Large intestine (tissue), 3 donors: ENCODE measurements around the gene TUBGCP3. TPM values are rescaled to one million over a fixed set of nuclear protein-coding genes. Genes with fewer than 3 reads are reported as not detected.

ENCODE experiments used
- DNase-seq, 2 donors: peaks; one replicate each; pipeline versions ENCODE4 v3.0.0 to v3.0.0-alpha.2; 2013
- H3K27ac ChIP-seq: one replicate; pipeline ENCODE4 v1.5.1; 2013; ENCODE audit warnings: low read length
- H3K27me3 ChIP-seq: 2 replicates; pipeline ENCODE4 v1.6.1; 2013; ENCODE audit warnings: low read length; ENCODE audit not compliant: control insufficient read depth, insufficient read depth
- H3K36me3 ChIP-seq: 2 replicates; pipeline ENCODE4 v1.6.1; 2013; ENCODE audit warnings: low read length; ENCODE audit not compliant: control insufficient read depth, insufficient read depth
- H3K4me1 ChIP-seq: one replicate; pipeline ENCODE4 v1.6.1; 2013; ENCODE audit warnings: low read length; ENCODE audit not compliant: control insufficient read depth, insufficient read depth
- H3K4me3 ChIP-seq: one replicate; pipeline ENCODE4 v1.5.1; 2013; ENCODE audit warnings: low read length
- H3K9me3 ChIP-seq: one replicate; pipeline ENCODE4 v1.6.1; 2013; ENCODE audit warnings: mild to moderate bottlenecking, low read depth, low read length, moderate library complexity; ENCODE audit not compliant: control insufficient read depth
- WGBS: methylation state at CpG from one replicate; pipeline ENCODE4 v1.1.5; 2013; ENCODE audit warnings: low lambda C conversion rate; ENCODE audit not compliant: insufficient coverage; 5-methylcytosine and 5-hydroxymethylcytosine counted together
- polyA plus RNA-seq: library from polyadenylated mRNA; unstranded; fragments of 120-200 nt; gene quantifications from one replicate; pipeline ENCODE4 v1.2.1, GENCODE V29; 2013

Gene TUBGCP3
- polyA plus RNA-seq, 1 donor = 23.5 TPM

DNA sequence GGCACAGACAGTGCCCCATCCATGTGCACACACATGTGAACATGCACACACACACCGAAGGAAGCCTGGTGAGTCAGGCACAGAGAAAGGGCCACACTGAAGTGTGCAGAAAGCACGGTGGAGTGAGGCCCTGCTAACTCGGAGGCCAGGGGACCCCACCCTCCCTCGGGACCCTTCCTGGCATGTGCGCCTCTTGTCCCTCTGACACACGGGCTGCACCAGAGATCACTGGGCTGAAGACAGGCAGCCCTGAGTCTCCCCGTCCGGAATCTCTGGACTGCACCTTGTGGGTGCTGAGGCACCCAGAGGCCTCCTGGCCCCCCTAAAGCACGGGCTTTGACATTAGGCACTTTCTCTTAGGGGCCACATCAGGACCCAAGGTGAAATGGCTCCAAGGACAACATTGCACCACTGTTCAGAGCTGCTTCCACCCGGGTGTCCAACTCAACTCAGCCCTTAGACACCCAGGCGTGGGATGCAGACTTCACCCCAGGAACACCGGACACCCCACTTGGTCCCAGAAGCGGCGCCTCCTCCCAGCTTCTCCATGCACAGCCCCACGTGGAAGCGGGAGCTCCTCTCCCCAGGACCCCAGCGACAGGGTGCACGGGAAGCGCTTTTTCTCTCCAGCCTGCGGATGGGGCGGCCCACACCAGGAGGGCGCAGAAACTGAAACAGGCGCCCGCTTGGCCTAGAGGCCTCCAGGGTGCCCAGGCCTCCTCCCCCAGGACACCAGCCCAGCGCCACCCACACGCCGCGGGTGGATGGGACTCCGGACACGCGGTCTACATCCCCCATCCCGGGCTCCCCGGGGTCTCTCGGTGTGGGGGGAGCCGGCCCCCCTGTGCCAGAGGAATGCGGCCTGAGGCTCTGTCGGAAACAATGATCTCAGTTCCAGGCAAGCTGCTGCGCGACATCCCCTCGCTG lies 121.6 kb downstream of the TUBGCP3 start:
- Histone ChIP-seq H3K9me3 (peaks cover 7% of the 10 kb centered on the region), H3K36me3 (no peaks in the 10 kb centered on the region), H3K4me3 (no peak overlapping the region), H3K4me1 (no peaks in the 10 kb centered on the region), H3K27me3 (no peaks in the 10 kb centered on the region), H3K27ac (no peak overlapping the region)
- no peak for DNase-seq
- WGBS = no CpG with 5 or more reads among the region's 40 CpGs

- Histone ChIP-seq H3K36me3 (no peaks in the 10 kb centered on the region), H3K27ac (no peak overlapping the region), H3K4me3 (no peak overlapping the region), H3K9me3 (peaks cover 7% of the 10 kb centered on the region), H3K27me3 (no peaks in the 10 kb centered on the region), H3K4me1 (no peaks in the 10 kb centered on the region)
- WGBS = no CpG with 5 or more reads among the region's 35 CpGs
- no peak for DNase-seq
These were observed 122.5 kb downstream of the TUBGCP3 start for GRCh38 chr13:112465251-112466131.

GRCh38 chr13:112464720-112465119 lies 123.2 kb downstream of the TUBGCP3 start:
- no peaks in the 10 kb centered on the region for H3K4me1 ChIP-seq
- H3K4me3 ChIP-seq = no peak overlapping the region
- H3K9me3 ChIP-seq = peaks cover 7% of the 10 kb centered on the region
- H3K27me3 ChIP-seq = no peaks in the 10 kb centered on the region
- H3K36me3 ChIP-seq = no peaks in the 10 kb centered on the region
- DNase-seq = no peak
- WGBS = no CpG with 5 or more reads among the region's 14 CpGs
- H3K27ac ChIP-seq = no peak overlapping the region

DNA sequence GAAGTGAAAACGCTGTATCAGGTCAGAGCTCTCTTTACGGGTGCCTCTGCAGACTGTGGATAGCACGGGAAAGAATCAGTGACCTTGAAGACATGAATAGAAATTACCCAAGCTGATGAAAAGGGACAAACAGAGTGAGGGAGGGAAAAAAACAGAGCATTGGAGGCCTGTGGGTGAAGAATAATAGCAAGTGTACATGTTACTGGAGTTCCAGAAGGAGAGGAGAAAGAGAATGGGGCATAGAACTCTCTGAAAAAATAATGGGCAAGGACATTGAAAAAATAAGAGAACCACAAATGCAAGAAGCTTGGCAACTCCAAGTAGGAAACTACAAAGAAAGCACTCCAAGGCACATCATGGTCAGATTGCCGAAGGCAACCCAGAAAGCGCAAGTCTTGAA lies 125.5 kb downstream of the TUBGCP3 start:
- peaks cover 7% of the 10 kb centered on the region for H3K9me3 ChIP-seq
- DNase-seq = no peak
- H3K4me1 ChIP-seq = no peaks in the 10 kb centered on the region
- H3K27me3 ChIP-seq = no peaks in the 10 kb centered on the region
- no peak overlapping the region for H3K27ac ChIP-seq
- no peaks in the 10 kb centered on the region for H3K36me3 ChIP-seq
- no peak overlapping the region for H3K4me3 ChIP-seq
- WGBS = 100% methylated on average over 1 of the region's 5 CpGs

DNA sequence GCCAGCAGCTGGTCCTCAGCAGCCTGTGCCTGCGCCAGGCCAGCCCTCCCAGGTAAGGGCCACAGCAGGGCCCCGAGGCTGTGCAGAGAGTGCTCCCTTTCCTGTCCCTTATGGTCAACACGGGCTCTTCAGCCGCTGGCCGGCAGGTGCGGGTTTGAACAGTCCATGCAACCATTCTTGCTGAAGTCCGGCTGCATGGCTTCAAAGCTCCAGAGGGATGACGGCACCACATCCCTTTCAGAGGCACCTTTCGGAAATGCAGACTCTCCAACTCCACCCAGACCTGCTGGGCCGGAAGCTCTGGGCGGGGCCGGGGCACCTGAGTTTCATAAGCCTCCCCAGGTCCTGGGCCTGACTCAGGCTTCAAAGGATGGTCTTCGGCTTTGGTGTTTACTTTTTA lies 130.5 kb downstream of the TUBGCP3 start:
- no peak overlapping the region for H3K27ac ChIP-seq
- H3K4me1 ChIP-seq = no peaks in the 10 kb centered on the region
- H3K9me3 ChIP-seq = peaks cover 3% of the 10 kb centered on the region
- no peaks in the 10 kb centered on the region for H3K27me3 ChIP-seq
- H3K36me3 ChIP-seq = no peaks in the 10 kb centered on the region
- no peak overlapping the region for H3K4me3 ChIP-seq
- WGBS = no CpG with 5 or more reads among the region's 13 CpGs
- DNase-seq = no peak

GRCh38 chr13:112457081-112457480 lies 130.9 kb downstream of the TUBGCP3 start:
- Histone ChIP-seq H3K36me3 (no peaks in the 10 kb centered on the region), H3K27ac (no peak overlapping the region), H3K27me3 (no peaks in the 10 kb centered on the region), H3K9me3 (peaks cover 3% of the 10 kb centered on the region), H3K4me3 (no peak overlapping the region), H3K4me1 (no peaks in the 10 kb centered on the region)
- no peak for DNase-seq
- 84% methylated on average over 3 of the region's 9 CpGs for WGBS

DNA sequence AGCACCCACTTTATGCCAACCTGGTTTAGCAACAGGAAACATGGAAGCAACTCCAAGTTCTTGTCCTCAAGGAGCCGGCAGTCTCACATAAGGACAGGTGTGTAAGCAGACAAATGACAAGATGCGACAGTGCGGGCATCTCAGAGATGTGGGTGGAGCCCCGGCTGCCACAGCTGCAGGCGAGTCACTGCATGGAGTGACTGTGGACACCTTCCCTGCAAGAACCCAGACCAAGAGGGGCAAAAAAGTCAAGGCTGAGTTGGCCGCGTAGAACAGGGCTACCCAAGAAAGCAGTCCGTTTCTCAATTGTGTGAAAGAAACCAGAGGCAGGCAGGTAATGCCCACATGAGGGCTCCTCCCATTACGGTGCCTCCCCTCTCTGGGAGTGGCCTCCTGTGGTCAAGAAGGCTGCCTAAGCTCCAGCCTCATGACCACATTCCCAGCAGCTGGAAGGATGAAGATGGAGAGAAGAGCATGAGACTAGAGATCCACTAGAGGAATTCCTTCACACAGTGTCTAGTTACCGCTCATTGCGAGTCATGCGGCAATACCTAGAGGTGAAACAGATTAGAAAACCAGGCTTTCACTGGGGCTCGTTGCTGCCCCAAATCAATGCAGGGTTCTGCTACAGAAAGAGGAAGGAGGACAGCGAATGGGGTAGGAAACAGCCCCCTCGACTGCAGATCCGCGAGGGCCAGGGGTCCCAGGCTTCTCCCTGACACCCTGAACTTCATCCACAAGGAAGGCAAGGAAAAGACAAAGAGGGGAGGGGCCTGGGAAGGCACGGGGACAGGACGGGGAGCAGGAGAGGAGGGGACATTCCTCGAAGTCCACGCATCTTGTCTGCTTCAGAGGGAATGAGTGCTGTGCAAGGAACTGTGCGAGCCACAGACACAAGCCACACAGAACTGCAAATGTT lies 131.6 kb downstream of the TUBGCP3 start:
- Histone ChIP-seq H3K9me3 (no peaks in the 10 kb centered on the region), H3K4me1 (no peaks in the 10 kb centered on the region), H3K4me3 (no peak overlapping the region), H3K36me3 (no peaks in the 10 kb centered on the region), H3K27ac (no peak overlapping the region), H3K27me3 (no peaks in the 10 kb centered on the region)
- no peak for DNase-seq
- 100% methylated on average over 1 of the region's 22 CpGs for WGBS

DNA sequence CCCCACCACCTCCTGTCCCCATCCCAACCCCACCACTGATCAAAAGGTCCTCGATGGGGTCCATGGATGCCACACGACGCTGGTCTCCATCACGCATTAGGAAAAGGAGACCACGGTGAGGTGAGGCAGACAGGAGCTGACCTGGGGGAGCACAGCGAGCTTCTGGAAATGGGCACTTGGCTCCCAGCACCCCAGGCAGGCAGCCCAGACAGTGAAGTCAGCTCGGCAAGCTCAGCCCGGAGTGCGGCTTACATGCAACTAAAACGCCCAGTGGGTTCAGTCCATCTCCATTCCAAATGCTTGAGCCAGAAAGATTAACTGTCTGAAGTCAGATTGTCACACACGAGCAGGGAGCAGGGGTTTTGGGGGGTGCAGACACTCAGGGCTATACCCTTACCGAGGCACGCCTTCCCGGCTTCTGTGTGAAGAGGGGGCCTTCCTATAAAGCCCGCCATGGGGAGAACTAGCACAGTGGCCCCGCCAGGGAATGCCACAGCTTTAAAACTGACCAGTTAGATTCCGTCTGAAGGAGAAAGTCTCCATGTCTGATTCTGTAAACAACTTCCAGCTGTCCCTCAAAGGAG lies 132.4 kb downstream of the TUBGCP3 start:
- Histone ChIP-seq H3K4me3 (no peak overlapping the region), H3K4me1 (no peaks in the 10 kb centered on the region), H3K36me3 (no peaks in the 10 kb centered on the region), H3K27ac (no peak overlapping the region), H3K27me3 (no peaks in the 10 kb centered on the region), H3K9me3 (no peaks in the 10 kb centered on the region)
- no peak for DNase-seq
- WGBS = no CpG with 5 or more reads among the region's 17 CpGs

- Histone ChIP-seq H3K9me3 (no peaks in the 10 kb centered on the region), H3K36me3 (no peaks in the 10 kb centered on the region), H3K27me3 (no peaks in the 10 kb centered on the region), H3K4me1 (no peaks in the 10 kb centered on the region), H3K27ac (no peak overlapping the region), H3K4me3 (no peak overlapping the region)
- WGBS = no CpG with 5 or more reads among the region's 16 CpGs
- DNase-seq = no peak
These were observed 133.2 kb downstream of the TUBGCP3 start for GRCh38 chr13:112454648-112455334.
